NCI-H345 treated with DMSO at 0.1 percent for 48 hours (cell line): Measurements from ENCODE around the gene DNAJC18.
"Not testable (repeated sequence)": the region's sequence is repeated elsewhere in the genome, so short reads cannot be mapped to it uniquely, and the experiment has no call there.

Experiments
- DNase-seq: peaks from one replicate; lab custom pipeline; 2025; ENCODE audit not compliant: unreplicated experiment; lab: John Stamatoyannopoulos, UW

The DNAJC18 gene

GRCh38 chr5:139461176-139461575 is 21.9 kb upstream of the DNAJC18 start:
- DNase-seq: no peak

DNA sequence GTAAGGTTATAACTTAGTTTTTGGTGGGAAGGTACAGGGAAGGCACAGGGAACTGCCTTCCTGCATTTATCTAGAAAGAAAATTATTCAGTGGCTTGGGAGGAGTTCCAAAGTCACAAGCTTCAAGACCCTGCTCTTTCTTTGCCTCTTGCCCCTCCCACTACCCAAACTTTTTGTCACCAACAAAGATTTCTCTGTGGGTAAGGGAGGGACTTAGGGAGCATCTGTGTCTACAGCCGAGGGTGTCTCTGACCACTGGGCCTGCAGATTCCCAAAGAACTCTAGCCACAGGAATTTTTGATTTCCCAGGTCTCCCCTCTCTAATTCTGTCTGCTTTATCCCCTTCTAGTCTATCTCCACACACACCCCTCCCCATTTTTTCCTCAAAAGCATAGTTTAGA is 21.1 kb upstream of the DNAJC18 start:
- no peak for DNase-seq

DNA sequence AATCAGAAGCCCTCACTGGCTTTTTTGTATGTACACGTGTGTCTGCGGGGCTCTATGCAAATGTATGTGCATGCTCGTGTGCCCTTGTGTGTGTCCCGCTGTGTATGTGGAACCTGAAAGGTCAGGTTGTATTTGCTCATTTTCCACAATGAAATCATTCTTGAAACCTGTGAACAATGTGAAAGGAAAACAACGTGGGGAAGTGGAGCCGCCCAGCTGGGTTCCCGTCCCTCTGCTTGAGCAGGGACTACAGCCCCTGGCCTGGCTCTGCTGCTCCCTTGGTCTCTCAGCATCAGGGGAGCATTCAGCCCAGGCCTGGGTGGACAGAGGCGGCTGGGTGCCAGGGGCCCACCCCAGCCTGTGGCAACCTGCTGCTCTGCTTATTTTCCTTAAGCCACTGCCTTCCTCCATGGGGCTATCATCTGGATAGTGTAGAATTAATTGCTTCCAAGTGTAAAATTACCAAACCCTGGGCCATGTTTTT is 20.2 kb upstream of the DNAJC18 start:
- DNase-seq: no peak

DNA sequence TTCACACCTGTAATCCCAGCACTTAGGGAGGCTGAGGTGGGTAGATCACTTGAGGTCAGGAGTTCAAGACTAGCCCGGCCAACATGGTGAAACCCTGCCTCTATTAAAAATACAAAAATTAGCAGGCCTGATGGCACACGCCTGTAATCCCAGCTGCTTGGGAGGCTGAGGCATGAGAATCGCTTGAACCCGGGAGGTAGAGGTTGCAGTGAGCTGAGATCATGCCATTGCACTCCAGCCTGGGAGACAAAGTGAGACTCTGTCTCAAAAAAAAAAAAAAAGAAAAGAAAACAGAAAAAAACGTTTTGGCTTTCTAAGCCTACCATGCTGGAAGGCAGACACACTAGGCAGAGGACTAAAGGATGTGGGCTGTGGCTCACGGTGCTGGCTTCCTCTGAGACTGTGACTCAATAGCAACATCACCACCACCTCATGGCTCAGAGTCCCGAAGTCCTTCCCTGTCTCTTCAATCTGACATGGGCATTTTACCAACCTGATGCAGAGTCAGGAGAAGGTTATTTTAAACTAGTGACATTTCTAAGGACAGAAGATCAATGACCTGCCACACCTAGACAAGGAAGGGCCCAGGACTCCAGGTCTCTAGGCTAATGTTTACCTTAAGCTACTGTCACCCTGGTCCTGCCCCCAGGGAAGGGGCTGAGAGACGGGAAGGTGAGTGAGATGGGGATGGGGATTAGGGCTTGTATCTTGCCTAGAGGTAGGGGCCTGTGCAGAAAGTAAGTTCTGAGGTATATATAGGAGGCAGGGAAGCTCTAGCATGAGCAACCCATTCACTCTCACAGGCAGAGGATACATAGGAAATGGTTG is 19.5 kb upstream of the DNAJC18 start:
- DNase-seq: no peak

DNA sequence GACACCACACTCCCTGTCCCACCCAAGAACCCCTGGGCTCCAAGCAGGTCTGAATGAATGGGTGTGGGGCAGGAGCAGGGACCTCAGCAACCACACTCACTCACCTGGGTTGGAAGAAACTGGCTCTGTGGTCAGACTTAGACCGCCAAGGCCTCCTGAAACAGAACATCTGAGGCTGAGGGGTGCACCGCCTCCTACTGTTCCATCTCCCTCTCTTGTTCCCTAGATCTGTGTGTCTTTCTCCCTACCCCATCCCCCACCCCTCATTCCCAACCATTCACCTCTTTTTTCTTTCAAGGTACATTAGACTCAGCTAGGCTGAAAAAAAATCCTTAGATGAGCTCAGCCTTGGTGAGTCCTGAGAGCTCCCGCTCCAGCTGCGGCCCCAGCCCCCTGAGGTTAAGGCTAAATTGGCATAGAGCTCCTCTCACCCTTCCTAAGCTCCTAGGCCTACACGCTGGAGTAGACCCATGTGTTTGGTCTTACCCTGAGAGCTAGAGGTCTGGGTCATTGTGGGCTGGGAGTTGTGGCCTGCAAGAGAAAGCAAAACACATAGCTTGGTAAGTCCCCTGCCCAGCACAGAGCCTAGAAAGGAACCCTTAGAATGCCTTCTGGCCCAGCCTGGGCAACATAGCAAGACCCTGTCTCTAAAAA is 18.5 kb upstream of the DNAJC18 start:
- DNase-seq: no peak

GRCh38 chr5:139457241-139457640 is 17.9 kb upstream of the DNAJC18 start:
- no peak for DNase-seq

DNA sequence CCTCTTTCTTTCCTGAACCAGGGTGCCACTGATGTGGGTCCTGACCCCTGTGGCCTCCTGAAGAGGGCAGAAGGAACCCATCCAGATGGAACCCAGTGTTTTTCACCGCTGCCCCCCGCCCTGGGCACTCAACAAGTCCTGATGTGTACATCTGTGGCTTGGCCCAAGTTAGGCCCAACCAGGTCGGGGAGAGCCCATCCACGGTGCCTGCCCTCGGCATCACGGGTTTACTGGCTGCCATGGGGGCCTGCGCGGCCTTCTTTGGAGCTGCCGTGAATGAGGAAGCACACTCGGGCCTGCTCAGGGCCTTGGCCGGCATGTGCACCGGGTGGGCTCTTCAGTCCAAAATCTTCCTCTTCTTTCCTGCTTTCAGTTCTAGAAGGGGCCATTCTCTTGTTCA is 17.5 kb upstream of the DNAJC18 start:
- no peak for DNase-seq

- DNase-seq: no peak
These were observed 15.4 kb upstream of the DNAJC18 start for GRCh38 chr5:139454568-139455290.

DNA sequence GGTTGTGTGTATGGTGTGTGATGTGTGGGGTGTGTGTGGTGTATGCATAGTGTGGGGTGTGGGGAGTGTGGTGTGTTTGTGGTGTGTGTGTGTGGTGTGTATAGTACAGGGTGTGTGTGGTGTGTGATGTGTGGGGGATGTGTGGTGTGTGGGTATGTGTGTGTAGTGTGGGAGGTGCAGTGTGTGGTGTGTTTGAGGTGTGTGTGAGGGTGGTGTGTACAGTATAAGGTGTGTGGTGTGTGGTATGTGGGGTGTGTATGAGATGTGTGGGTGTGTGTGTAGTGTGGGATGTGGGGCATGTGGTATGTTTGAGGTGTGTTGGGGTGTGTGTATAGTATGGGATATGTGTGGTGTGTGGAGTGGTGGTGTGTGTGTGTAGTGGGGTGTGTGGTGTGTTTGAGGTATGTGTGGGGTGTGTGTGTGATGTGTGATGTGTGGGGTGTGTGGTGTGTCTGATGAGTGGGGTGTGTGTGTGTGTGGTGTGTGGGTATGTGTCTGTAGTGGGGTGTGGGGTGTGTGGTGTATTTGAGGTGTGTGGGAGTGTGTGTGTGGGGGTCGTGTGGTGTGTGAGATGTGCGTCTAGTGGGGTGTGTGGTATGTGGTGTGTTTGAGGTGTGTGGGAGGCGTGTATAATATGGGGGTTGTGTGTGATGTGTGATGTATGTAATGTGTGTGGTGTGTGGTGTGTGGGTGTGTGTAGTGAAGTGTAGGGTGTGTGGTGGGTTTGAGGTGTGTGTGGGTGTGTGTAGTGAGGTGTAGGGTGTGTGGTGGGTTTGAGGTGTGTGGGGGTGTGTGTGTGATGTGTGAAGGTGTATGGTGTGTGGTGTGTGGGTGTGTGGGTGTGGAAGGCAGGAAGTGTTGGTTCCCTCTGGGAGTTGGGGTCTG is 14.6 kb upstream of the DNAJC18 start:
- no peak for DNase-seq

- no peak for DNase-seq
These were observed 12.7 kb upstream of the DNAJC18 start for GRCh38 chr5:139451878-139452660.

- no peak for DNase-seq
These were observed 11.9 kb upstream of the DNAJC18 start for GRCh38 chr5:139451176-139451575.

- no peak for DNase-seq
These were observed 7.8 kb upstream of the DNAJC18 start for GRCh38 chr5:139446956-139447779.

- DNase-seq: no peak
These were observed 6.2 kb upstream of the DNAJC18 start for GRCh38 chr5:139445325-139446170.

- no peak for DNase-seq
These were observed 4.6 kb upstream of the DNAJC18 start for GRCh38 chr5:139443831-139444453.

- DNase-seq: not testable (repeated sequence)
These were observed 1.1 kb upstream of the DNAJC18 start for GRCh38 chr5:139440416-139440815.

DNA sequence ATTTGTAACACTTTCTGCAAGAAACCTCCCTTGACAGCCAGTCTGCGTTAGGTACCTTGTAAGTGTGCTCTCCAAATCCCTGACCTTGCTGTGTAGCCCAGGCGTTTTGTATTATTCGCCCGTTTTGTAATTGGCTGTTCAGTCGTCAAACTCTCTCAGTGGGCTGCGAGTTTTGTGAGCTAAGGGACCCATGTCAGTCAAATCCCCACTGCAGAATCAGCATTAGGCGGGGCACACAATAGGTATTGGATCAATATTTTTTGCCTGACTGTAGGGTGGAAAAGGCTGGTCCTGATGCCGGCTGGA is 665 bp downstream of the DNAJC18 start:
- DNase-seq: peak; percentile 58

- DNase-seq: no peak
These were observed 3.6 kb downstream of the DNAJC18 start for GRCh38 chr5:139435676-139436075.

GRCh38 chr5:139431706-139432105 is 7.6 kb downstream of the DNAJC18 start:
- no peak for DNase-seq
